Measurements from ENCODE around the gene SV2C.

GRCh38 chr5:76165711-76166374, 82.7 kb downstream of the SV2C start:
- no peak for TF ChIP-seq CTCF (IDR thresholded peaks at IDR 0.05; ENCODE audit: low read depth, low read length)
- no peak for TF ChIP-seq EZH2phosphoT487 (IDR thresholded peaks at IDR 0.05; ENCODE audit: low read depth)
